BE2C (cell line): ENCODE data around the gene GAREM1.

Source experiments
- DNase-seq: peaks from one replicate; pipeline ENCODE4 v3.0.0-alpha.2; 2020
- H3K27me3 ChIP-seq: fragments of 250-450 bp; sonication (Bioruptor Pico); 2 replicates; pipeline ENCODE4 v1.5.1; 2020; ENCODE audit warnings: mild to moderate bottlenecking
- H3K36me3 ChIP-seq: fragments of 250-450 bp; sonication (Bioruptor Pico); 2 replicates; pipeline ENCODE4 v1.5.1; 2020; ENCODE audit warnings: mild to moderate bottlenecking
- H3K4me1 ChIP-seq: fragments of 250-450 bp; sonication (Bioruptor Pico); 2 replicates; pipeline ENCODE4 v1.5.1; 2020
- H3K4me3 ChIP-seq: 2 replicates; pipeline ENCODE4 v1.5.1; 2011; ENCODE audit warnings: low read depth, low read length
- H3K9me3 ChIP-seq: fragments of 250-450 bp; sonication (Bioruptor Pico); 2 replicates; pipeline ENCODE4 v1.5.1; 2020
- CTCF ChIP-seq: IDR thresholded peaks from 2 replicates; pipeline ENCODE4 v1.5.1; 2012; ENCODE audit warnings: mild to moderate bottlenecking, low read depth, low read length

Gene GAREM1

GRCh38 chr18:32422978-32423740 is 47.5 kb downstream of the GAREM1 start:
- H3K9me3 ChIP-seq = no peaks in the 10 kb centered on the region
- no peak for TF ChIP-seq CTCF
- H3K27me3 ChIP-seq = no peaks in the 10 kb centered on the region
- no peak for DNase-seq
- no peaks in the 10 kb centered on the region for H3K36me3 ChIP-seq
- H3K4me3 ChIP-seq = no peak overlapping the region
- no peaks in the 10 kb centered on the region for H3K4me1 ChIP-seq

GRCh38 chr18:32422201-32422600 is 48.5 kb downstream of the GAREM1 start:
- no peak for DNase-seq
- Histone ChIP-seq H3K36me3 (no peaks in the 10 kb centered on the region), H3K4me1 (no peaks in the 10 kb centered on the region), H3K9me3 (no peaks in the 10 kb centered on the region), H3K4me3 (no peak overlapping the region), H3K27me3 (no peaks in the 10 kb centered on the region)
- no peak for TF ChIP-seq CTCF

DNA sequence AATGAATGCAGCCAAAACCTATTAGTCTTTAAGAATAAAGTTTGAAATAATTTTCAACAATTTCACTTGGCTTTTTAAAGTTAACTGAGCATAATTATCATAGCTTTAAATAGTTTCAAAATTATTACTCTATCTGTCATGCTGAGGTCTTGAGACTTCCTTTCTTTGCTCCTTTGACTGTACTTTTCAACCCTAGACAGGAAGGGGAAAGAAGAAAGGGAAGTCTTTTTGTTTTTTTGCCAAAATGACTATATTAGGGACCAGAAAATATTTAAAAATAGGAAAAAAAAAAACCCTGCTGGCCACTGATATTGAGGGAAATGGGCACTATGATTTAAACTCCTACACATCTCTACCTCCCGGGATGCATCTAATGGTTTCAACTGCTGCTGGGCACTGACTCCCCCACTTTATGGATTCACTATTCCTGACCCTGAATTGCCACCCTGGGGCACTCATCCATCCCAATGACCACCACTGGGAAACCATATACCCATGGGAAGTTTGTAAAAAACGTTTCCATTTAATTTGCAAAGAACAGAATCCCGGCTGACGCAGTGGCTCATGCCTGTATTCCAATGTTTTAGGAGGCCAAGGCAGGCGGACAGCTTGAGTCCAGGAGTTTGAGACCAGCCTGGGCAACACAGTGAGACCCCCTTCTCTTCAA is 50.5 kb downstream of the GAREM1 start:
- H3K4me3 ChIP-seq = no peak overlapping the region
- H3K9me3 ChIP-seq = no peaks in the 10 kb centered on the region
- no peaks in the 10 kb centered on the region for H3K4me1 ChIP-seq
- H3K36me3 ChIP-seq = no peaks in the 10 kb centered on the region
- no peak for DNase-seq
- TF ChIP-seq CTCF = no peak
- no peaks in the 10 kb centered on the region for H3K27me3 ChIP-seq

DNA sequence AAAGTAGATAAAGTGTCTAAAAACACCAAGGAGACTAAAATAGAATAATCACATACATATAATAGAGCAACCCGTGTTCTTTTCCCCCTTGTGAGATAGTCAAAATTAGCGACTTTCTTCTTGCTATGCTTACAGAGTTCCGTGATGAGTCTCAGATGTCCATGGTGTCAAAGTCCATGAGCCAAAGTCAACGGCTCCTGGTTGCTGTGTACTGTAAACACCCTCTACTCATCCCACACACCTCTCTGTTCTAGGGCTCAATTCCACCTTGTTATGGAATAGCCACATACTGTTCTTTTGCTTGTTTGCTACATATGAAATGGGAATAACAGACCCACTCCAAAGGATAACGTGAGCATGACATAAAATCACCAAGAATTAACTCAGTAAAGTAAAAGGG is 52.5 kb downstream of the GAREM1 start:
- H3K4me3 ChIP-seq = no peak overlapping the region
- no peaks in the 10 kb centered on the region for H3K9me3 ChIP-seq
- no peaks in the 10 kb centered on the region for H3K4me1 ChIP-seq
- TF ChIP-seq CTCF = no peak
- H3K27me3 ChIP-seq = no peaks in the 10 kb centered on the region
- H3K36me3 ChIP-seq = no peaks in the 10 kb centered on the region
- DNase-seq = no peak

DNA sequence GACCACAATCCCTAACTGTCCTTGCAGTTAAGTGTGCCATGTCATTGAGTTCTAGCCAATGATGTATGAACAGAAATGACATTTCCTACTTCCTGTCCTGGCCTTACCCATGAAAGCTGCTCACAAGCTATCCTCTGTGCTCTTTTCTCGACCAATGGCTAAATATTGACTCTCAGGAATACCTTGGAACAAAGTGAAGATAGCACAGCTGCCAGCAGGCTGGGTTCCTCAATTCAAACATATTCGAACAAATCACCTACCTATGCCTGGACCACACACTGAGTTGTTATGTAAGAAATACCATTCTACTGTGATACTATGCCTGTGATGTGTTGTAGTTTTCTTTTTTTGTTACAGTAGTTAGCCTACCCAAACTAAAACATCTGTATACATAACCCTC is 65.1 kb downstream of the GAREM1 start:
- no peaks in the 10 kb centered on the region for H3K36me3 ChIP-seq
- no peak overlapping the region for H3K4me3 ChIP-seq
- no peak for TF ChIP-seq CTCF
- no peaks in the 10 kb centered on the region for H3K27me3 ChIP-seq
- no peaks in the 10 kb centered on the region for H3K9me3 ChIP-seq
- no peaks in the 10 kb centered on the region for H3K4me1 ChIP-seq
- DNase-seq = no peak

GRCh38 chr18:32401621-32402020 is 69.1 kb downstream of the GAREM1 start:
- H3K9me3 ChIP-seq = no peaks in the 10 kb centered on the region
- no peaks in the 10 kb centered on the region for H3K4me1 ChIP-seq
- no peaks in the 10 kb centered on the region for H3K27me3 ChIP-seq
- no peak for TF ChIP-seq CTCF
- DNase-seq = no peak
- no peaks in the 10 kb centered on the region for H3K36me3 ChIP-seq
- no peak overlapping the region for H3K4me3 ChIP-seq
